ENCODE measurements around the gene ZFR.

- TF ChIP-seq CTCF (IDR thresholded peaks at IDR 0.05; ENCODE audit: low read depth, low read length, missing input control) (no peak), RAD21 (IDR thresholded peaks at IDR 0.05) (no peak), YY1 (IDR thresholded peaks at IDR 0.05) (no peak), SP1 (IDR thresholded peaks at IDR 0.05) (no peak), GABPA (IDR thresholded peaks at IDR 0.05 in 1 of 2, conservative IDR thresholded peaks at IDR 0.05 in 1 of 2) (no peak)
- TF ChIP-seq, protein P1, sequence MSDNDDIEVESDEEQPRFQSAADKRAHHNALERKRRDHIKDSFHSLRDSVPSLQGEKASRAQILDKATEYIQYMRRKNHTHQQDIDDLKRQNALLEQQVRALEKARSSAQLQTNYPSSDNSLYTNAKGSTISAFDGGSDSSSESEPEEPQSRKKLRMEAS (IDR thresholded peaks at IDR 0.05), result no peak
- TF ChIP-seq, protein P2, sequence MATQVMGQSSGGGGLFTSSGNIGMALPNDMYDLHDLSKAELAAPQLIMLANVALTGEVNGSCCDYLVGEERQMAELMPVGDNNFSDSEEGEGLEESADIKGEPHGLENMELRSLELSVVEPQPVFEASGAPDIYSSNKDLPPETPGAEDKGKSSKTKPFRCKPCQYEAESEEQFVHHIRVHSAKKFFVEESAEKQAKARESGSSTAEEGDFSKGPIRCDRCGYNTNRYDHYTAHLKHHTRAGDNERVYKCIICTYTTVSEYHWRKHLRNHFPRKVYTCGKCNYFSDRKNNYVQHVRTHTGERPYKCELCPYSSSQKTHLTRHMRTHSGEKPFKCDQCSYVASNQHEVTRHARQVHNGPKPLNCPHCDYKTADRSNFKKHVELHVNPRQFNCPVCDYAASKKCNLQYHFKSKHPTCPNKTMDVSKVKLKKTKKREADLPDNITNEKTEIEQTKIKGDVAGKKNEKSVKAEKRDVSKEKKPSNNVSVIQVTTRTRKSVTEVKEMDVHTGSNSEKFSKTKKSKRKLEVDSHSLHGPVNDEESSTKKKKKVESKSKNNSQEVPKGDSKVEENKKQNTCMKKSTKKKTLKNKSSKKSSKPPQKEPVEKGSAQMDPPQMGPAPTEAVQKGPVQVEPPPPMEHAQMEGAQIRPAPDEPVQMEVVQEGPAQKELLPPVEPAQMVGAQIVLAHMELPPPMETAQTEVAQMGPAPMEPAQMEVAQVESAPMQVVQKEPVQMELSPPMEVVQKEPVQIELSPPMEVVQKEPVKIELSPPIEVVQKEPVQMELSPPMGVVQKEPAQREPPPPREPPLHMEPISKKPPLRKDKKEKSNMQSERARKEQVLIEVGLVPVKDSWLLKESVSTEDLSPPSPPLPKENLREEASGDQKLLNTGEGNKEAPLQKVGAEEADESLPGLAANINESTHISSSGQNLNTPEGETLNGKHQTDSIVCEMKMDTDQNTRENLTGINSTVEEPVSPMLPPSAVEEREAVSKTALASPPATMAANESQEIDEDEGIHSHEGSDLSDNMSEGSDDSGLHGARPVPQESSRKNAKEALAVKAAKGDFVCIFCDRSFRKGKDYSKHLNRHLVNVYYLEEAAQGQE (IDR thresholded peaks at IDR 0.05), result no peak
- TF ChIP-seq, protein P3, sequence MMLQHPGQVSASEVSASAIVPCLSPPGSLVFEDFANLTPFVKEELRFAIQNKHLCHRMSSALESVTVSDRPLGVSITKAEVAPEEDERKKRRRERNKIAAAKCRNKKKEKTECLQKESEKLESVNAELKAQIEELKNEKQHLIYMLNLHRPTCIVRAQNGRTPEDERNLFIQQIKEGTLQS (IDR thresholded peaks at IDR 0.05), result no peak
Measured at GRCh38 chr5:32309761-32310160, 134.8 kb downstream of the ZFR start.
